Effector memory CD4-positive, alpha-beta T cell (primary cell): ENCODE measurements around the gene DHRS7B.
"Not testable (repeated sequence)": the region's sequence is repeated elsewhere in the genome, so short reads cannot be mapped to it uniquely, and the experiment has no call there.

Source experiments
- DNase-seq, 3 donors: peaks; one replicate each; pipeline ENCODE4 v3.0.0-alpha.2; 2020
- H3K27ac ChIP-seq: 2 replicates; pipeline ENCODE4 v1.7.0; 2013; ENCODE audit warnings: mild to moderate bottlenecking, low read length, moderate library complexity; ENCODE audit not compliant: insufficient read depth, poor library complexity, severe bottlenecking
- H3K27me3 ChIP-seq: replicated peaks from 2 replicates; pipeline ENCODE4 v1.7.0; 2013; ENCODE audit warnings: mild to moderate bottlenecking, low read length; ENCODE audit not compliant: insufficient read depth, control insufficient read depth, poor library complexity, severe bottlenecking
- H3K36me3 ChIP-seq: 2 replicates; pipeline ENCODE4 v1.7.0; 2013; ENCODE audit warnings: mild to moderate bottlenecking, low read length, moderate library complexity; ENCODE audit not compliant: control insufficient read depth, insufficient read depth
- H3K4me1 ChIP-seq: 2 replicates; pipeline ENCODE4 v1.7.0; 2013; ENCODE audit warnings: low read length, mild to moderate bottlenecking; ENCODE audit not compliant: control insufficient read depth, insufficient read depth, poor library complexity, severe bottlenecking
- H3K4me3 ChIP-seq: 2 replicates; pipeline ENCODE4 v1.7.0; 2013; ENCODE audit warnings: low read length, low read depth, mild to moderate bottlenecking; ENCODE audit not compliant: insufficient read depth, poor library complexity, severe bottlenecking
- H3K9me3 ChIP-seq: 2 replicates; pipeline ENCODE4 v1.7.0; 2013; ENCODE audit warnings: mild to moderate bottlenecking, low read length, moderate library complexity; ENCODE audit not compliant: control insufficient read depth

DHRS7B gene

GRCh38 chr17:21127509-21128077 lies 829 bp downstream of the DHRS7B start:
- peak overlapping the region; percentile 88 for H3K4me3 ChIP-seq
- H3K27ac ChIP-seq, result peak overlapping the region; percentile 93
- DNase-seq, result no peak
- no peaks in the 10 kb centered on the region for H3K36me3 ChIP-seq
- no peaks in the 10 kb centered on the region for H3K9me3 ChIP-seq
- peaks cover 12% of the 10 kb centered on the region for H3K4me1 ChIP-seq
- no peaks in the 10 kb centered on the region for H3K27me3 ChIP-seq

GRCh38 chr17:21129023-21129681 lies 2.4 kb downstream of the DHRS7B start:
- Histone ChIP-seq H3K4me1 (peaks cover 12% of the 10 kb centered on the region), H3K9me3 (no peaks in the 10 kb centered on the region), H3K27me3 (no peaks in the 10 kb centered on the region), H3K27ac (no peak overlapping the region), H3K4me3 (no peak overlapping the region), H3K36me3 (no peaks in the 10 kb centered on the region)
- no peak for DNase-seq

GRCh38 chr17:21131137-21131536 lies 4.4 kb downstream of the DHRS7B start:
- no peak for DNase-seq
- Histone ChIP-seq H3K27me3 (no peaks in the 10 kb centered on the region), H3K36me3 (no peaks in the 10 kb centered on the region), H3K4me3 (no peak overlapping the region), H3K27ac (no peak overlapping the region), H3K4me1 (peaks cover 4% of the 10 kb centered on the region), H3K9me3 (peaks cover 3% of the 10 kb centered on the region)

- DNase-seq, result no peak
- Histone ChIP-seq H3K36me3 (no peaks in the 10 kb centered on the region), H3K27me3 (no peaks in the 10 kb centered on the region), H3K9me3 (peaks cover 3% of the 10 kb centered on the region), H3K27ac (no peak overlapping the region), H3K4me3 (no peak overlapping the region), H3K4me1 (peaks cover 4% of the 10 kb centered on the region)
These were observed 5.7 kb downstream of the DHRS7B start for GRCh38 chr17:21132428-21132827.

GRCh38 chr17:21134559-21134958 lies 7.8 kb downstream of the DHRS7B start:
- DNase-seq, result no peak
- Histone ChIP-seq H3K27me3 (no peaks in the 10 kb centered on the region), H3K9me3 (peaks cover 3% of the 10 kb centered on the region)

GRCh38 chr17:21140911-21141310 lies 14.1 kb downstream of the DHRS7B start:
- no peak for DNase-seq
- no peaks in the 10 kb centered on the region for H3K9me3 ChIP-seq
- no peak overlapping the region for H3K4me3 ChIP-seq
- no peak overlapping the region for H3K27ac ChIP-seq
- H3K4me1 ChIP-seq, result no peaks in the 10 kb centered on the region
- H3K36me3 ChIP-seq, result no peaks in the 10 kb centered on the region
- H3K27me3 ChIP-seq, result no peaks in the 10 kb centered on the region

More at GRCh38 chr17:21134559-21134958, 7.8 kb downstream of the DHRS7B start:
- Histone ChIP-seq H3K36me3 (no peaks in the 10 kb centered on the region), H3K4me3 (no peak overlapping the region), H3K27ac (no peak overlapping the region), H3K4me1 (no peaks in the 10 kb centered on the region)

GRCh38 chr17:21141331-21141730 lies 14.6 kb downstream of the DHRS7B start:
- no peaks in the 10 kb centered on the region for H3K4me1 ChIP-seq

GRCh38 chr17:21142065-21142464 lies 15.3 kb downstream of the DHRS7B start:
- H3K9me3 ChIP-seq, H3K36me3 ChIP-seq, H3K27me3 ChIP-seq, H3K4me1 ChIP-seq, DNase-seq, H3K4me3 ChIP-seq, H3K27ac ChIP-seq: not testable (repeated sequence)

More at GRCh38 chr17:21141331-21141730, 14.6 kb downstream of the DHRS7B start:
- Histone ChIP-seq H3K27ac (no peak overlapping the region), H3K27me3 (no peaks in the 10 kb centered on the region), H3K4me3 (no peak overlapping the region), H3K36me3 (no peaks in the 10 kb centered on the region), H3K9me3 (no peaks in the 10 kb centered on the region)
- no peak for DNase-seq

GRCh38 chr17:21143695-21144094 lies 16.9 kb downstream of the DHRS7B start:
- DNase-seq, result no peak
- no peaks in the 10 kb centered on the region for H3K4me1 ChIP-seq

GRCh38 chr17:21144299-21144698 lies 17.5 kb downstream of the DHRS7B start:
- H3K4me3 ChIP-seq, H3K9me3 ChIP-seq, H3K27me3 ChIP-seq, DNase-seq, H3K27ac ChIP-seq, H3K36me3 ChIP-seq, H3K4me1 ChIP-seq: not testable (repeated sequence)

More at GRCh38 chr17:21143695-21144094, 16.9 kb downstream of the DHRS7B start:
- Histone ChIP-seq H3K27me3 (no peaks in the 10 kb centered on the region), H3K27ac (no peak overlapping the region), H3K4me3 (no peak overlapping the region), H3K9me3 (no peaks in the 10 kb centered on the region), H3K36me3 (no peaks in the 10 kb centered on the region)
